Measurements from ENCODE around the gene LRRFIP2.

LRRFIP2 gene

DNA sequence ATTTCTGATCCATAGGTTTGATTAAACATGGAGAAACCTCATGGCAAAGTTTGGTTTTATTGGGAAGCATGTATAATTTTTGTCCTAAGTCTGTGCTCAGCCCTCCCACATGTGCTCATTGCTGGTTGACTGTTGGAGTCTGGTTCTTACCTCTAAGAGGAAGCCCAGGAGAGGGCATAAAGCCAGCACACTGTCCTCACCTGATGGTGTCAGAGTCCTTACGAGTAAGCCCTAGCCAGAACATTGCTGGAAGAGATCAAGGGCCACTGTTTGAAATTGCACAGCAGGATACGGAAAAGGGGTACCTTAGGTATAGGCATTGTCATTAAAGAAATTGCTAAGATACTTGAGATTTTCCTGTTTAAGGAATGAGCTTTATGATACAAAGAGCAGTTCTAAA lies 159.8 kb downstream of the LRRFIP2 start:
- DNase-seq, result no peak
